NCI-H187 (cell line): Measurements from ENCODE around the gene MOB2.

Experiments
- DNase-seq, 2 experiments: peaks; one replicate each; lab custom pipeline; 2025; lab: John Stamatoyannopoulos, UW

MOB2 gene

GRCh38 chr11:1486054-1486825 is at the start of gene MOB2:
Gene MOB2, minus strand, starts transcription at chr11:1486779. Its CDS starts 223 bp downstream, at chr11:1486556.
- DNase-seq: no peak

- no peak for DNase-seq
These were observed 48.1 kb upstream of the MOB2 start for GRCh38 chr11:1534682-1535081.

- no peak for DNase-seq
These were observed 47.6 kb upstream of the MOB2 start for GRCh38 chr11:1534171-1534570.

- DNase-seq: no peak
These were observed 46.8 kb upstream of the MOB2 start for GRCh38 chr11:1533342-1533725.

GRCh38 chr11:1532606-1533341 is 46.2 kb upstream of the MOB2 start:
- DNase-seq: no peak

- DNase-seq: no peak
These were observed 45.5 kb upstream of the MOB2 start for GRCh38 chr11:1532014-1532586.

- no peak for DNase-seq
These were observed 45.0 kb upstream of the MOB2 start for GRCh38 chr11:1531449-1532013.

- DNase-seq: no peak
These were observed 44.3 kb upstream of the MOB2 start for GRCh38 chr11:1530686-1531448.

- DNase-seq: no peak
These were observed 43.2 kb upstream of the MOB2 start for GRCh38 chr11:1529774-1530173.

- no peak for DNase-seq
These were observed 42.7 kb upstream of the MOB2 start for GRCh38 chr11:1529286-1529685.

GRCh38 chr11:1528710-1529109 is 42.1 kb upstream of the MOB2 start:
- DNase-seq: no peak

GRCh38 chr11:1526785-1527184 is 40.2 kb upstream of the MOB2 start:
- DNase-seq: no peak

- no peak for DNase-seq
These were observed 37.2 kb upstream of the MOB2 start for GRCh38 chr11:1523779-1524178.

GRCh38 chr11:1523077-1523476 is 36.5 kb upstream of the MOB2 start:
- DNase-seq: no peak

- no peak for DNase-seq
These were observed 35.5 kb upstream of the MOB2 start for GRCh38 chr11:1522081-1522424.

GRCh38 chr11:1521382-1522080 is 35.0 kb upstream of the MOB2 start:
- no peak for DNase-seq

GRCh38 chr11:1520663-1521267 is 34.2 kb upstream of the MOB2 start:
- DNase-seq: no peak

GRCh38 chr11:1520209-1520662 is 33.7 kb upstream of the MOB2 start:
- DNase-seq: no peak

GRCh38 chr11:1519028-1520010 is 32.7 kb upstream of the MOB2 start:
- DNase-seq: no peak

- DNase-seq: no peak
These were observed 31.7 kb upstream of the MOB2 start for GRCh38 chr11:1518301-1518700.
